Cardiac muscle cell (in vitro differentiated cells and primary cell): ENCODE results near the gene PLA2G4F. TPM values are rescaled to one million over a fixed set of nuclear protein-coding genes. Genes with fewer than 3 reads are reported as not detected.
A peak's percentile ranks its signal among the peaks of the same experiment; 100 is the strongest.

Experiments
- DNase-seq, 2 donors: peaks; one replicate each; pipeline versions ENCODE4 v3.0.0 to v3.0.0-alpha.2; 2010 to 2017; ENCODE audit warnings: low read depth in 1 of 2, low spot score in 1 of 2
- H3K27ac ChIP-seq: fragments of 200-600 bp; sonication (generic); 2 replicates; pipeline ENCODE4 v1.5.1; 2016
- H3K27me3 ChIP-seq: fragments of 200-600 bp; sonication (generic); 2 replicates; pipeline ENCODE4 v1.6.0; 2016; ENCODE audit warnings: control low read depth
- H3K36me3 ChIP-seq: fragments of 200-600 bp; sonication (generic); 2 replicates; pipeline ENCODE4 v1.5.1; 2016; ENCODE audit warnings: control low read depth
- H3K4me1 ChIP-seq: fragments of 200-600 bp; sonication (generic); 2 replicates; pipeline ENCODE4 v1.8.1; 2017; ENCODE audit warnings: low read depth, mild to moderate bottlenecking, mixed run types
- H3K4me3 ChIP-seq: fragments of 200-600 bp; sonication (generic); 2 replicates; pipeline ENCODE4 v1.5.1; 2016; ENCODE audit warnings: mild to moderate bottlenecking
- H3K9me3 ChIP-seq: fragments of 200-600 bp; sonication (generic); 2 replicates; pipeline ENCODE4 v1.5.1; 2017; ENCODE audit warnings: low read depth, mild to moderate bottlenecking, control low read depth
- polyA plus RNA-seq: library from polyadenylated mRNA; unstranded; fragments of >200 nt; fragmentation: Nextera tagmentation; extraction: Ambion mirVana; gene quantifications from 2 replicates; pipeline ENCODE4 v1.2.1, GENCODE V29; 2016
- total RNA-seq: library from RNA; depleted of rRNA; stranded (reverse); fragments of >200 nt; gene quantifications from 2 replicates; pipeline ENCODE4 v1.2.3, GENCODE V29; 2016
- TF ChIP-seq, protein P1 (sequence below): IDR thresholded peaks from 2 replicates; pipeline ENCODE4 v1.5.1; 2012; ENCODE audit warnings: low read depth, mild to moderate bottlenecking, low read length

Gene PLA2G4F
- total and polyA plus RNA-seq, 2 experiments from 2014 or later: 1.2 to 2.9 TPM

DNA sequence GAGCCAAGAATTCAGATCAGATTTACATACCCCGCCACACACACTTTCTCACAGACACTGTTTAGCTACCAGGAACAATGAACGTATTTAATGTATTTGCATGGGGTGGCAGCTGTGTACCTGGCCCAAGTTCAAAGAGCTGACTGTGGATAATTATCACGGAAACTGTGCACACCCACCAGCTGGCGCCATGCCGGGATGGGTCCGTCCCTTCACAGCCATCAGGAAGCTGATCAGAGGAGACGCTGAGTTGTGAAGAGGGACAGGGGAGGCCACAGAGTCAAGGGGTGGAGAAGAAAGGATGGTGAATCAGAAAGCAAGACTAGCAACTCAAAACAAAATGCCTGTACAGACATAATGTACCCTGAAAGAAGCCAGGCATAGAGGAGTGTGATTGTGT, 49.0 kb downstream of the PLA2G4F start:
- Histone ChIP-seq H3K4me3 (no peak overlapping the region), H3K9me3 (no peaks in the 10 kb centered on the region), H3K27me3 (no peaks in the 10 kb centered on the region), H3K27ac (no peak overlapping the region), H3K36me3 (no peaks in the 10 kb centered on the region), H3K4me1 (peaks cover 5% of the 10 kb centered on the region)
- no peak for DNase-seq
- TF ChIP-seq, protein P1, sequence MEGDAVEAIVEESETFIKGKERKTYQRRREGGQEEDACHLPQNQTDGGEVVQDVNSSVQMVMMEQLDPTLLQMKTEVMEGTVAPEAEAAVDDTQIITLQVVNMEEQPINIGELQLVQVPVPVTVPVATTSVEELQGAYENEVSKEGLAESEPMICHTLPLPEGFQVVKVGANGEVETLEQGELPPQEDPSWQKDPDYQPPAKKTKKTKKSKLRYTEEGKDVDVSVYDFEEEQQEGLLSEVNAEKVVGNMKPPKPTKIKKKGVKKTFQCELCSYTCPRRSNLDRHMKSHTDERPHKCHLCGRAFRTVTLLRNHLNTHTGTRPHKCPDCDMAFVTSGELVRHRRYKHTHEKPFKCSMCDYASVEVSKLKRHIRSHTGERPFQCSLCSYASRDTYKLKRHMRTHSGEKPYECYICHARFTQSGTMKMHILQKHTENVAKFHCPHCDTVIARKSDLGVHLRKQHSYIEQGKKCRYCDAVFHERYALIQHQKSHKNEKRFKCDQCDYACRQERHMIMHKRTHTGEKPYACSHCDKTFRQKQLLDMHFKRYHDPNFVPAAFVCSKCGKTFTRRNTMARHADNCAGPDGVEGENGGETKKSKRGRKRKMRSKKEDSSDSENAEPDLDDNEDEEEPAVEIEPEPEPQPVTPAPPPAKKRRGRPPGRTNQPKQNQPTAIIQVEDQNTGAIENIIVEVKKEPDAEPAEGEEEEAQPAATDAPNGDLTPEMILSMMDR: no peak

DNA sequence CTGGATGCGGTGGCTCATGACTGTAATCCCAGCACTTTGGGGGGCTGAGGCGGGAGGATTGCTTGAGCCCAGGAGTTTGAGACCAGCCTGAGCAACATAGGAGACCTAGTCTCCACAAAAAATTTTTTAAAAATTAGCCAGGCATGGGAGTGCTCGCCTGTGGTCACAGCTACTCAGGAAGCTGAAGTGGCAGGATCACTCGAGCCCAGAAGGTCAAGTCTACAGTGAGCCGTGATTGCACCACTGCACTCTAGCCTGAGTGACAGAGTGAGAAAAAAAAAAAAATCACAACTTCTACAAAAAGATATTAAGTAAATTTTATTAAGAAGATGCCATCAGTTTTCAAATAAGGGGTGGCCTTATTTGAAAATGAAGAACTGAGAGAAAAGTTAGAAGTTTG, 50.1 kb downstream of the PLA2G4F start:
- peak in 1 of 2 donors; percentile 18 for DNase-seq
- Histone ChIP-seq H3K4me1 (peaks cover 5% of the 10 kb centered on the region), H3K4me3 (no peak overlapping the region), H3K27ac (no peak overlapping the region), H3K27me3 (no peaks in the 10 kb centered on the region), H3K9me3 (no peaks in the 10 kb centered on the region), H3K36me3 (no peaks in the 10 kb centered on the region)
- TF ChIP-seq, protein P1: no peak

- H3K4me1 ChIP-seq: peaks cover 5% of the 10 kb centered on the region
- no peaks in the 10 kb centered on the region for H3K9me3 ChIP-seq
- no peaks in the 10 kb centered on the region for H3K27me3 ChIP-seq
- TF ChIP-seq, protein P1: no peak
- no peak overlapping the region for H3K27ac ChIP-seq
- no peak overlapping the region for H3K4me3 ChIP-seq
- no peaks in the 10 kb centered on the region for H3K36me3 ChIP-seq
- DNase-seq: peak in 1 of 2 donors; percentile 57
Observed at GRCh38 chr15:42104095-42104891, 52.1 kb downstream of the PLA2G4F start.

DNA sequence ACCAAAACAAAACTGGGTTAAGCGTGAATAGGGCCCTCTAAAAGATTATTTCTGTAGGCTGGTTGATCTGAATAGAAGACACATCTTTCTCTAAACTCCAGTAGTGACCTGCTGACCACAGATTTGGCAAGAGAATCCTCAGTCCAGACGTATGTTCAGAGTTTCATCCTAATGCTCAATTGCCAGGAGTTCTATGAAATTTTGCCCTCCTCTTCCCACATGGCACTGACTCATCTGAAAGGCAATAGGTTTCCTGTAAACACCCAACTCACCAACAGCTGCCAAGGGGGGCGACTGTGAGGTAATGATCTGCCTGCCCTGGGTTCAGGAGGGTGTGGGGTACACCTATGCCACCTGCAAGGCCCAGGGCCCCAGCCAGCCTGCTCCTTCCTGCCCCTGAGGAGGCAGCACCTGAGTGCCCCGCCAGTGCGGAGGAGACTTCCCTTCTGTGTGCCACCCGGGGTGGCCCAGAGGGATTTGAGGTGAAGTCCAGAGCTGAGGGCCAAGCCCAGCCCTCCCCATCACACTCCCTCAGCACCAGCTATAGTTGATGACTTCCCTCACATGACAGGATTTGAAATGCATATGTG, 53.7 kb downstream of the PLA2G4F start:
- Histone ChIP-seq H3K27me3 (no peaks in the 10 kb centered on the region), H3K36me3 (no peaks in the 10 kb centered on the region), H3K4me1 (peaks cover 5% of the 10 kb centered on the region), H3K27ac (no peak overlapping the region), H3K9me3 (no peaks in the 10 kb centered on the region), H3K4me3 (no peak overlapping the region)
- TF ChIP-seq, protein P1: no peak
- DNase-seq: peak in 1 of 2 donors; percentile 43

DNA sequence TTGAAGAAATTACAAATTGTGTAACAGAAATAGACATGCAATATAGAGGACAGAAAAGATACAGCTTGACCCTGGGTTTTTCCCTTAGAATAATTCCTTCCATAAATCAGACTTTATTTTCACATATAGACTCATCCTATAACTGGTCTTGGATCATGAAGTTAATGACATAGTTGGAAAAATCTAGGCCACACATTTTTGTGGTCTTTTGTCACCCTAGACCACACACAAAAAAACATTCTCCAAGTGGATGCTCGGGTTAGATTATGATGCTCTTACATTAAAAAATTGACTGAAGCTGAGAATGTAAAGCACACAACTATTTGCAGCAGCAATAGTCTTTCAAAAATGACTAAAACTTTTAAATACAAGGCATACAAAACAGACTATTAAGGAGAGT, 54.6 kb downstream of the PLA2G4F start:
- no peak overlapping the region for H3K4me3 ChIP-seq
- no peaks in the 10 kb centered on the region for H3K9me3 ChIP-seq
- DNase-seq: no peak
- no peak overlapping the region for H3K27ac ChIP-seq
- peaks cover 5% of the 10 kb centered on the region for H3K4me1 ChIP-seq
- no peaks in the 10 kb centered on the region for H3K27me3 ChIP-seq
- no peaks in the 10 kb centered on the region for H3K36me3 ChIP-seq
- TF ChIP-seq, protein P1: no peak
